Hypothalamus (tissue), 51 donors: ENCODE results near the gene CFAP47.
A peak's percentile ranks its signal among the peaks of the same experiment; 100 is the strongest.
"Not testable (repeated sequence)": the region's sequence is repeated elsewhere in the genome, so short reads cannot be mapped to it uniquely, and the experiment has no call there.

Experiments
- DNase-seq, 51 donors: peaks; one replicate each; lab custom pipeline; 2025; lab: John Stamatoyannopoulos, UW

CFAP47 gene

GRCh38 chrX:35919536-35920309, at the start of gene CFAP47:
Gene CFAP47 (plus strand): TSS chrX:35919734. CDS start chrX:35919800, 66 bp downstream.
- DNase-seq = peak in 39 of 51 donors; percentile 0 to 72 (median 20)

GRCh38 chrX:35880601-35881000, 38.9 kb upstream of the CFAP47 start:
- DNase-seq = no peak

GRCh38 chrX:35886135-35886534, 33.4 kb upstream of the CFAP47 start:
- DNase-seq = no peak

- peak in 16 of 51 donors; percentile 0 to 8 (median 0) for DNase-seq
Measured at GRCh38 chrX:35890699-35891098, 28.8 kb upstream of the CFAP47 start.

- not testable (repeated sequence) for DNase-seq
Measured at GRCh38 chrX:35986816-35987215, 67.3 kb downstream of the CFAP47 start.

- no peak for DNase-seq
Measured at GRCh38 chrX:36007207-36007606, 87.7 kb downstream of the CFAP47 start.

GRCh38 chrX:36019125-36019524, 99.6 kb downstream of the CFAP47 start:
- no peak for DNase-seq

- DNase-seq = no peak
Measured at GRCh38 chrX:36035550-36035949, 116.0 kb downstream of the CFAP47 start.

- no peak for DNase-seq
Measured at GRCh38 chrX:36062778-36063177, 143.2 kb downstream of the CFAP47 start.

- DNase-seq = peak in 1 of 51 donors; percentile 0
Measured at GRCh38 chrX:36071061-36071460, 151.5 kb downstream of the CFAP47 start.

- DNase-seq = not testable (repeated sequence)
Measured at GRCh38 chrX:36075009-36075408, 155.5 kb downstream of the CFAP47 start.

- no peak for DNase-seq
Measured at GRCh38 chrX:36083256-36083655, 163.7 kb downstream of the CFAP47 start.

GRCh38 chrX:36087366-36087765, 167.8 kb downstream of the CFAP47 start:
- no peak for DNase-seq

- not testable (repeated sequence) for DNase-seq
Measured at GRCh38 chrX:36088939-36089338, 169.4 kb downstream of the CFAP47 start.

- no peak for DNase-seq
Measured at GRCh38 chrX:36102425-36102824, 182.9 kb downstream of the CFAP47 start.

GRCh38 chrX:36116222-36116621, 196.7 kb downstream of the CFAP47 start:
- no peak for DNase-seq

- DNase-seq = no peak
Measured at GRCh38 chrX:36159254-36159653, 239.7 kb downstream of the CFAP47 start.

GRCh38 chrX:36160081-36160480, 240.5 kb downstream of the CFAP47 start:
- DNase-seq = no peak

- no peak for DNase-seq
Measured at GRCh38 chrX:36198575-36198974, 279.0 kb downstream of the CFAP47 start.

GRCh38 chrX:36199928-36200327, 280.4 kb downstream of the CFAP47 start:
- DNase-seq = no peak

- DNase-seq = no peak
Measured at GRCh38 chrX:36214924-36215323, 295.4 kb downstream of the CFAP47 start.

GRCh38 chrX:36218801-36219200, 299.3 kb downstream of the CFAP47 start:
- no peak for DNase-seq
